ENCODE measurements around the gene PACS2.
A peak's percentile ranks its signal among the peaks of the same experiment; 100 is the strongest.

PACS2 gene

GRCh38 chr14:105388110-105388951 is 73.8 kb downstream of the PACS2 start:
- H3K9ac ChIP-seq (ENCODE audit: low read length) = no peak overlapping the region
- H3K36me3 ChIP-seq (ENCODE audit: control insufficient read depth, insufficient read depth, low read length) = peaks cover 9% of the 10 kb centered on the region
- H3K27ac ChIP-seq (ENCODE audit: low read depth, low read length) = no peak overlapping the region
- H3K4me1 ChIP-seq (ENCODE audit: control insufficient read depth, insufficient read depth, low read length) = no peaks in the 10 kb centered on the region
- no peaks in the 10 kb centered on the region for H3K27me3 ChIP-seq (ENCODE audit: control insufficient read depth, insufficient read depth, low read length)
- no peak overlapping the region for H3K4me3 ChIP-seq (ENCODE audit: low read length)

- H3K36me3 ChIP-seq (ENCODE audit: control insufficient read depth, insufficient read depth, low read length) = peaks cover 7% of the 10 kb centered on the region
- no peaks in the 10 kb centered on the region for H3K4me1 ChIP-seq (ENCODE audit: control insufficient read depth, insufficient read depth, low read length)
- no peak overlapping the region for H3K9ac ChIP-seq (ENCODE audit: low read length)
- H3K27ac ChIP-seq (ENCODE audit: low read depth, low read length) = peak overlapping the region; percentile 6
- no peaks in the 10 kb centered on the region for H3K27me3 ChIP-seq (ENCODE audit: control insufficient read depth, insufficient read depth, low read length)
- H3K4me3 ChIP-seq (ENCODE audit: low read length) = no peak overlapping the region
Measured at GRCh38 chr14:105388976-105389375, 74.4 kb downstream of the PACS2 start.

- Histone ChIP-seq H3K36me3 (ENCODE audit: control insufficient read depth, insufficient read depth, low read length) (peaks cover 7% of the 10 kb centered on the region), H3K27me3 (ENCODE audit: control insufficient read depth, insufficient read depth, low read length) (no peaks in the 10 kb centered on the region), H3K4me3 (ENCODE audit: low read length) (no peak overlapping the region), H3K9ac (ENCODE audit: low read length) (no peak overlapping the region), H3K4me1 (ENCODE audit: control insufficient read depth, insufficient read depth, low read length) (no peaks in the 10 kb centered on the region), H3K27ac (ENCODE audit: low read depth, low read length) (peak overlapping the region; percentile 6)
Measured at GRCh38 chr14:105389534-105389933, 75.0 kb downstream of the PACS2 start.

- peaks cover 7% of the 10 kb centered on the region for H3K36me3 ChIP-seq (ENCODE audit: control insufficient read depth, insufficient read depth, low read length)
- H3K27ac ChIP-seq (ENCODE audit: low read depth, low read length) = no peak overlapping the region
Measured at GRCh38 chr14:105389976-105390848, 75.7 kb downstream of the PACS2 start.

GRCh38 chr14:105390849-105391500 is 76.4 kb downstream of the PACS2 start:
- Histone ChIP-seq H3K4me3 (ENCODE audit: low read length) (no peak overlapping the region), H3K9ac (ENCODE audit: low read length) (no peak overlapping the region), H3K27ac (ENCODE audit: low read depth, low read length) (no peak overlapping the region), H3K4me1 (ENCODE audit: control insufficient read depth, insufficient read depth, low read length) (no peaks in the 10 kb centered on the region), H3K36me3 (ENCODE audit: control insufficient read depth, insufficient read depth, low read length) (peaks cover 7% of the 10 kb centered on the region), H3K27me3 (ENCODE audit: control insufficient read depth, insufficient read depth, low read length) (no peaks in the 10 kb centered on the region)

More at GRCh38 chr14:105389976-105390848, 75.7 kb downstream of the PACS2 start:
- no peak overlapping the region for H3K4me3 ChIP-seq (ENCODE audit: low read length)
- H3K4me1 ChIP-seq (ENCODE audit: control insufficient read depth, insufficient read depth, low read length) = no peaks in the 10 kb centered on the region
- H3K27me3 ChIP-seq (ENCODE audit: control insufficient read depth, insufficient read depth, low read length) = no peaks in the 10 kb centered on the region
- H3K9ac ChIP-seq (ENCODE audit: low read length) = no peak overlapping the region

GRCh38 chr14:105391541-105391940 is 77.0 kb downstream of the PACS2 start:
- Histone ChIP-seq H3K27me3 (ENCODE audit: control insufficient read depth, insufficient read depth, low read length) (no peaks in the 10 kb centered on the region), H3K9ac (ENCODE audit: low read length) (no peak overlapping the region), H3K4me1 (ENCODE audit: control insufficient read depth, insufficient read depth, low read length) (no peaks in the 10 kb centered on the region), H3K36me3 (ENCODE audit: control insufficient read depth, insufficient read depth, low read length) (peaks cover 7% of the 10 kb centered on the region), H3K27ac (ENCODE audit: low read depth, low read length) (no peak overlapping the region), H3K4me3 (ENCODE audit: low read length) (no peak overlapping the region)

- no peak overlapping the region for H3K27ac ChIP-seq (ENCODE audit: low read depth, low read length)
- peaks cover 6% of the 10 kb centered on the region for H3K36me3 ChIP-seq (ENCODE audit: control insufficient read depth, insufficient read depth, low read length)
- H3K4me1 ChIP-seq (ENCODE audit: control insufficient read depth, insufficient read depth, low read length) = peaks cover under 1% of the 10 kb centered on the region
- H3K4me3 ChIP-seq (ENCODE audit: low read length) = no peak overlapping the region
- H3K27me3 ChIP-seq (ENCODE audit: control insufficient read depth, insufficient read depth, low read length) = no peaks in the 10 kb centered on the region
- H3K9ac ChIP-seq (ENCODE audit: low read length) = no peak overlapping the region
Measured at GRCh38 chr14:105392131-105393090, 77.9 kb downstream of the PACS2 start.

GRCh38 chr14:105393151-105393550 is 78.6 kb downstream of the PACS2 start:
- peaks cover 5% of the 10 kb centered on the region for H3K4me1 ChIP-seq (ENCODE audit: control insufficient read depth, insufficient read depth, low read length)
- peaks cover 2% of the 10 kb centered on the region for H3K36me3 ChIP-seq (ENCODE audit: control insufficient read depth, insufficient read depth, low read length)
- no peak overlapping the region for H3K27ac ChIP-seq (ENCODE audit: low read depth, low read length)
- no peak overlapping the region for H3K4me3 ChIP-seq (ENCODE audit: low read length)
- no peak overlapping the region for H3K9ac ChIP-seq (ENCODE audit: low read length)
- H3K27me3 ChIP-seq (ENCODE audit: control insufficient read depth, insufficient read depth, low read length) = no peaks in the 10 kb centered on the region

GRCh38 chr14:105394714-105395537 is 80.4 kb downstream of the PACS2 start:
- Histone ChIP-seq H3K27ac (ENCODE audit: low read depth, low read length) (no peak overlapping the region), H3K27me3 (ENCODE audit: control insufficient read depth, insufficient read depth, low read length) (no peaks in the 10 kb centered on the region), H3K4me3 (ENCODE audit: low read length) (no peak overlapping the region), H3K9ac (ENCODE audit: low read length) (no peak overlapping the region), H3K36me3 (ENCODE audit: control insufficient read depth, insufficient read depth, low read length) (peaks cover 2% of the 10 kb centered on the region), H3K4me1 (ENCODE audit: control insufficient read depth, insufficient read depth, low read length) (peaks cover 8% of the 10 kb centered on the region)

GRCh38 chr14:105395538-105395854 is 80.9 kb downstream of the PACS2 start:
- Histone ChIP-seq H3K36me3 (ENCODE audit: control insufficient read depth, insufficient read depth, low read length) (peaks cover 2% of the 10 kb centered on the region), H3K9ac (ENCODE audit: low read length) (no peak overlapping the region), H3K4me1 (ENCODE audit: control insufficient read depth, insufficient read depth, low read length) (peaks cover 8% of the 10 kb centered on the region), H3K4me3 (ENCODE audit: low read length) (no peak overlapping the region), H3K27ac (ENCODE audit: low read depth, low read length) (no peak overlapping the region), H3K27me3 (ENCODE audit: control insufficient read depth, insufficient read depth, low read length) (no peaks in the 10 kb centered on the region)

GRCh38 chr14:105397350-105397931 is 82.9 kb downstream of the PACS2 start:
- H3K4me3 ChIP-seq (ENCODE audit: low read length) = peak overlapping the region; percentile 85
- H3K27me3 ChIP-seq (ENCODE audit: control insufficient read depth, insufficient read depth, low read length) = no peaks in the 10 kb centered on the region
- H3K9ac ChIP-seq (ENCODE audit: low read length) = no peak overlapping the region
- peak overlapping the region; percentile 76 for H3K27ac ChIP-seq (ENCODE audit: low read depth, low read length)
- H3K36me3 ChIP-seq (ENCODE audit: control insufficient read depth, insufficient read depth, low read length) = peaks cover 7% of the 10 kb centered on the region
- peaks cover 8% of the 10 kb centered on the region for H3K4me1 ChIP-seq (ENCODE audit: control insufficient read depth, insufficient read depth, low read length)
